ENCODE results near the gene ACSF3. TPM values are rescaled to one million over a fixed set of nuclear protein-coding genes. Genes with fewer than 3 reads are reported as not detected.

ACSF3 gene
- total RNA-seq, 1 experiment from 2014 or later: 74.5 TPM

GRCh38 chr16:89093602-89094251 lies at the start of gene ACSF3 (continued):
- no peak for TF ChIP-seq REST (IDR thresholded peaks at IDR 0.05; ENCODE audit: low read depth)

- DNase-seq (ENCODE audit: low read depth, low spot score) (no peak), ATAC-seq (no peak)
- CTCF ChIA-PET: no interaction called here
- Histone ChIP-seq H3K36me3 (ENCODE audit: control insufficient read depth in 1 of 2, insufficient read depth in 2 of 2, low read length in 2 of 2) (no peaks in the 10 kb centered on the region), H3K79me2 (ENCODE audit: insufficient read depth, low read length) (no peaks in the 10 kb centered on the region), H3K27ac (ENCODE audit: low read depth, low read length) (no peak overlapping the region), H3K9me2 (ENCODE audit: insufficient read depth) (no peaks in the 10 kb centered on the region; the same call in 1 of the 2 replicates), H2AFZ (ENCODE audit: low read depth, low read length, poor library complexity, severe bottlenecking) (no peak overlapping the region), H3K4me2 (ENCODE audit: low read length) (no peak overlapping the region), H3K4me1 (ENCODE audit: control insufficient read depth in 1 of 2, insufficient read depth in 2 of 2, low read length in 2 of 2) (no peaks in the 10 kb centered on the region), H4K20me1 (ENCODE audit: insufficient read depth) (no peaks in the 10 kb centered on the region), H3K9me3 (ENCODE audit: control insufficient read depth in 1 of 2, insufficient read depth in 1 of 2, low read depth in 1 of 2, low read length in 2 of 2) (no peaks in the 10 kb centered on the region), H3K27me3 (ENCODE audit: insufficient read depth, low read length) (peaks cover 13% of the 10 kb centered on the region; the same call in 1 of the 2 replicates), H3K9ac (ENCODE audit: low read length) (no peak overlapping the region), H3K4me3 (replicated peaks in 1 of 2; ENCODE audit: low read depth in 1 of 2, low read length in 2 of 2) (no peak overlapping the region)
- RAD21 ChIA-PET (ENCODE audit: low non-redundant PET in 1 of 2, low total read pairs in 2 of 2, uncharacterized antibody in 2 of 2, unreplicated experiment in 2 of 2): no interaction called here
- POLR2A ChIA-PET: no interaction called here
- BruUV-seq (replicated peaks): no TSS peak
- intact Hi-C loops (cut with micrococcal nuclease): no loop called here
- TF ChIP-seq SRF (IDR thresholded peaks at IDR 0.05; ENCODE audit: low read depth) (no peak), ZNF274 (IDR thresholded peaks at IDR 0.05; ENCODE audit: low read depth, low read length) (no peak), ATF3 (IDR thresholded peaks at IDR 0.05) (no peak), EZH2 (IDR thresholded peaks at IDR 0.05) (no peak), EGR1 (IDR thresholded peaks at IDR 0.05; ENCODE audit: low read depth) (no peak), REST (IDR thresholded peaks at IDR 0.05; ENCODE audit: low read depth) (no peak), YY1 (IDR thresholded peaks at IDR 0.05; ENCODE audit: extremely low read depth, insufficient replicate concordance, low read depth, low read length) (no peak), TCF7L2 (IDR thresholded peaks at IDR 0.05; ENCODE audit: borderline replicate concordance, extremely low read depth, insufficient read depth, insufficient read length) (no peak), ZBTB33 (IDR thresholded peaks at IDR 0.05; ENCODE audit: extremely low read depth, insufficient replicate concordance, low read length) (no peak), SP1 (IDR thresholded peaks at IDR 0.05; ENCODE audit: low read depth) (no peak), ZFX (IDR thresholded peaks at IDR 0.05) (no peak), SIN3A (IDR thresholded peaks at IDR 0.05; ENCODE audit: low read depth) (no peak), CEBPB (IDR thresholded peaks at IDR 0.05; ENCODE audit: low read depth) (no peak), JUND (IDR thresholded peaks at IDR 0.05) (no peak)
Measured at GRCh38 chr16:89044418-89045180, 49.1 kb upstream of the ACSF3 start.
